HG02970 (cell line): ENCODE data around the gene SCAMP2.

Experiments used
- ATAC-seq: cut with Tn5 transposase; IDR thresholded peaks from one replicate; pipeline ENCODE4 v1.9.1; 2021; ENCODE audit warnings: mild to moderate bottlenecking, moderate library complexity, moderate number of reproducible peaks; ENCODE audit not compliant: unreplicated experiment, low FRiP score

Gene SCAMP2

GRCh38 chr15:74800559-74801094 lies 72.5 kb downstream of the SCAMP2 start:
- ATAC-seq: no peak

DNA sequence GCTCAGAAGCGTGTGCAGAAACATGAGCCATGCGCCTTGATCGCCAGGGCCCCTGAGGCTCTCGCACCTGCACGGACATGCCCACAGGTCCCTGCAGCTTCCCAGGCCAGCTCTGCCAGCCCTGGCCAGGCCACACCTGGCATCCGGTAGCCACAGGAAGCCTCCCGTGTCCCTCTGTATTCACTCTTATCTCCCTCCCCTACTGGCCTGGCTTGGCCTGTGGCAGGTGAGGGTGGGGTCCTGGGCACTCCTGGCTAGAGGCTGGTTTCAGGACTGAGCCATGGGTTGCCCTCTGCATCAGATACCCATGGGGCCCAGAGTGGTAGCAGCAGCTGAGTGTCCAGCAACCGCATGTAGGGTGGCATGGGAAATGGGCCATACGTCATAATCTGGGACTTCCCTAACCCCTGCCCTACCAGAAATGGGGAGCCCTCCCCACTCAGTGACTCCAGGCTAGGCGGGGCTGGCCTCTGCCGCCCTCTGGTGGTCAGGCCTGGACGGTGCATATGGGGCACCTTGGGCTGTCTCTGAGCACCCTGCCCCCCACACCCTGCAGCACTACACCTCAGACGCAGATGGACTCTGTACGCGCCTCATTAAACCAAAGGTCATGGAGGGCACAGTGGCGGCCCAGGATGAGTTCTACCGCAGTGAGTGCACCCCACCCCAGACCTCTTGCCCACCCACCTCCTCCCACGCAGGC lies 73.2 kb downstream of the SCAMP2 start:
- peak; percentile 65 for ATAC-seq

DNA sequence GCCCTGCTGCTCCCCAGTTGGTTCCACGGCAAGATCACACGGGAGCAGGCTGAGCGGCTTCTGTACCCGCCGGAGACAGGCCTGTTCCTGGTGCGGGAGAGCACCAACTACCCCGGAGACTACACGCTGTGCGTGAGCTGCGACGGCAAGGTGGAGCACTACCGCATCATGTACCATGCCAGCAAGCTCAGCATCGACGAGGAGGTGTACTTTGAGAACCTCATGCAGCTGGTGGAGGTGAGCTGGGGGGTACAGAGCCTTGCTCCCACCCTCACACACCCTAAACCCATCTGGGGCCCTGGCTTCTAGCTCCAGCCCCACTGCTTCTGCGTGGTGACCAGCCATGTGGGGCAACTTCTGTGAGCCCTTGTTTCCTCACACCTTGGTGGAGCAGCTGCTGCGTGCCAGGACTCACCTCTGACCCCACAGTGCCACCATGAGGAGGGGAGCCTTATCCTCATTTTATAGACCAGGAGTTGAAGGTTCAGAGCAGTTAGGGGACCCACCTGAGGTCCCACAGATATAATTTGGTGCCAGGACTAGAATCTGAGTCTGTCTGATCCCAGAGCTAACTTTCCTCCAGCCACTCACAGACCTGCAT lies 73.8 kb downstream of the SCAMP2 start:
- no peak for ATAC-seq

DNA sequence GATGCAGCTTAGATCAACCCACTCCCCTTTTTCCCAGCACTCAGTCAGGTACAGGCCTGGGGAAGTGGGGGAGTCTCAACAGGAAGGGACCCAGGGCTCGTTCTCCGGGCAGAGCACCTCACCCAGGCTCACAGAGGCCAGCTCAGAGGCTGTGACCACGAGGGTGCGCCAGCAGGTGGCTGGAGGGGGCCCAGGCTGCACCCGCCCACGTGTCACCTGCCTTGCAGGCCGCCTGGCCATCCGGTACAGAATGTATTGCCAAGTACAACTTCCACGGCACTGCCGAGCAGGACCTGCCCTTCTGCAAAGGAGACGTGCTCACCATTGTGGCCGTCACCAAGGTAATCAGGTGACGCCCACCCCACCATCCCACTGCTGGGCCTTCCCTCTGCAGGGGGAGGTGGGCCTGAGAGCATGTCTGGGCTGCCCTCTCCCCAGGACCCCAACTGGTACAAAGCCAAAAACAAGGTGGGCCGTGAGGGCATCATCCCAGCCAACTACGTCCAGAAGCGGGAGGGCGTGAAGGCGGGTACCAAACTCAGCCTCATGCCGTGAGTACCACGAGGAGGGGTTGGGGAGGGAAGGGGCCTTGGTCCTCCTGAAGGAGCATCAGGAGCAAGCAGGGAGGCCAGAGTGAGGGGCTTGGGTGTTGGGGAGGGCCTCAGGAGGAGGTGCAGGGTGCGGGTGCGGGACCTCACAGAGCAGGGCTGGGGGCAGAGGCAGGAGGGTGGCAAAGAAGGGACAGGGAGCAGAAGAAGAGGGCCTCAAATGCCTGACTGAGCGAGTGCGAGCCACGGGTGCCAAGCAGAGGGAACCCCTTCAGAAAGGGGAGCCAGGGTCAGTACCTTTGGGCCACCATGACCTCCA lies 74.5 kb downstream of the SCAMP2 start:
- ATAC-seq: no peak

- ATAC-seq: no peak
Observed at GRCh38 chr15:74795966-74796625, 77.1 kb downstream of the SCAMP2 start.

DNA sequence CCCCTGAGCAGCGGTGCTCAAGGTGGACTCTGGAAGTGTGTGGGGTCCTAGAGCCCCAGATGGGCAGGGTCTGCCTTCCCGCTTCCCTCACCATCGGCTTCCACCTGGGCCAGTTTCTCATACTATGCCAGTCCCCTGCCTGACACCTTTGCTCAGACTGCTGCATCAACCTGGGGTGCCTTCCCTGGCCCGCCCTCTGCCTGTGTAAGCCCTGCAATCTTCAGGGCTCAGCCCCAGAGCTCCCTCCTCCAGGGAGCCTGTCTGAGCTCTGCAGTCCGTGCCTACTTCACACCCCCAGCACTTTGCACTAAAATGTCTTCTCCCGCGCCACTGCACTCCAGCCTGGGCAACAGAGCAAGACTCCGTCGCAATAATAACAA lies 78.2 kb downstream of the SCAMP2 start:
- no peak for ATAC-seq

- no peak for ATAC-seq
Observed at GRCh38 chr15:74794248-74794969, 78.8 kb downstream of the SCAMP2 start.
